Small intestine (tissue), 7 donors: ENCODE data around the gene HEG1. TPM values are rescaled to one million over a fixed set of nuclear protein-coding genes. Genes with fewer than 3 reads are reported as not detected.
A peak's percentile ranks its signal among the peaks of the same experiment; 100 is the strongest.

Experiments used
- DNase-seq, 2 donors: peaks; one replicate each; pipeline versions ENCODE4 v3.0.0 to v3.0.0-alpha.2; 2013
- FAIRE-seq: peaks from 2 replicates; lab custom pipeline; 2012; peaks lifted over from hg19 to GRCh38; lab: Jason Lieb, UNC
- H3K27ac ChIP-seq, 3 donors: one replicate each; pipeline ENCODE4 v1.5.1; 2013; ENCODE audit warnings: low read length in 2 of 3, mild to moderate bottlenecking in 2 of 3, control low read depth in 1 of 3, inconsistent platforms in 1 of 3, low read depth in 1 of 3, moderate library complexity in 1 of 3
- H3K27me3 ChIP-seq, 3 donors: one replicate each; pipeline ENCODE4 v1.6.1; 2013; ENCODE audit warnings: low read length in 3 of 3, inconsistent platforms in 1 of 3; ENCODE audit not compliant: control insufficient read depth in 3 of 3, insufficient read depth in 3 of 3
- H3K36me3 ChIP-seq, 3 donors: one replicate each; pipeline ENCODE4 v1.6.1; 2013; ENCODE audit warnings: low read length in 3 of 3, inconsistent platforms in 1 of 3, low read depth in 1 of 3, mild to moderate bottlenecking in 1 of 3, moderate library complexity in 1 of 3; ENCODE audit not compliant: control insufficient read depth in 3 of 3, insufficient read depth in 2 of 3
- H3K4me1 ChIP-seq, 3 donors: one replicate each; pipeline ENCODE4 v1.6.1; 2013; ENCODE audit warnings: low read length in 2 of 3, inconsistent platforms in 1 of 3, low read depth in 1 of 3, mild to moderate bottlenecking in 1 of 3, moderate library complexity in 1 of 3; ENCODE audit not compliant: control insufficient read depth in 3 of 3, insufficient read depth in 2 of 3
- H3K4me3 ChIP-seq, 3 donors: one replicate each; pipeline ENCODE4 v1.5.1; 2013; ENCODE audit warnings: low read length in 3 of 3, control low read depth in 1 of 3, inconsistent platforms in 1 of 3, low read depth in 1 of 3, mild to moderate bottlenecking in 1 of 3, moderate library complexity in 1 of 3
- H3K9me3 ChIP-seq, 2 donors: one replicate each; pipeline ENCODE4 v1.6.1; 2013; ENCODE audit warnings: low read depth in 1 of 2, low read length in 1 of 2; ENCODE audit not compliant: control insufficient read depth in 2 of 2, insufficient read depth in 1 of 2
- WGBS, 3 donors: extraction: QIAGEN DNeasy Blood & Tissue Kit; methylation state at CpG; one replicate each; pipeline ENCODE4 v1.1.7; 2013; 5-methylcytosine and 5-hydroxymethylcytosine counted together
- polyA plus RNA-seq, 4 donors: library from polyadenylated mRNA; stranded (reverse) in 3 of 4; unstranded in 1 of 4; fragments of 200-250 nt in 3 of 4; fragments of 120-200 nt in 1 of 4; gene quantifications; one replicate each; pipeline versions ENCODE4 v1.2.1 to v1.2.3, GENCODE V29; 2013
- donor health status: healthy with polysubstance abuse.
- donor health status: control.
- donor health status: control.
- donor health status: Bipolar disorder and iron deficiency.
- donor health status: healthy.

HEG1 gene
- polyA plus RNA-seq, 4 donors: 0.27 to 16.6 (median 5.5) TPM

GRCh38 chr3:125025642-125026041 is 30.2 kb downstream of the HEG1 start:
- 46 to 73% (median 71%) methylated on average over 2 of the region's 2 CpGs for WGBS, 3 donors
- DNase-seq (no peak), FAIRE-seq (no peak)
- Histone ChIP-seq H3K27ac (no peak overlapping the region), H3K36me3 (peaks cover 0 to 17% (median 0%) of the 10 kb centered on the region in 3 donors), H3K4me1 (peaks cover 0 to 2% (median 0%) of the 10 kb centered on the region in 3 donors), H3K9me3 (no peaks in the 10 kb centered on the region), H3K4me3 (no peak overlapping the region), H3K27me3 (no peaks in the 10 kb centered on the region)

- no peak overlapping the region for H3K27ac ChIP-seq
- H3K27me3 ChIP-seq: no peaks in the 10 kb centered on the region
- peaks cover 0 to 21% (median 0%) of the 10 kb centered on the region in 3 donors for H3K36me3 ChIP-seq
- WGBS, 3 donors: 75 to 82% (median 81%) methylated on average over 5 of the region's 5 CpGs
- no peak overlapping the region for H3K4me3 ChIP-seq
- H3K4me1 ChIP-seq: peaks cover 0 to 2% (median 0%) of the 10 kb centered on the region in 3 donors
- H3K9me3 ChIP-seq: no peaks in the 10 kb centered on the region
- DNase-seq (no peak), FAIRE-seq (no peak)
Observed at GRCh38 chr3:125024817-125025216, 31.0 kb downstream of the HEG1 start.

GRCh38 chr3:125023833-125024555 is 31.8 kb downstream of the HEG1 start:
- Histone ChIP-seq H3K27ac (peak overlapping the region in 1 of 3 donors; percentile 17), H3K4me1 (peaks cover 0 to 2% (median 0%) of the 10 kb centered on the region in 3 donors), H3K4me3 (no peak overlapping the region), H3K27me3 (no peaks in the 10 kb centered on the region), H3K36me3 (peaks cover 0 to 20% (median 4%) of the 10 kb centered on the region in 3 donors), H3K9me3 (no peaks in the 10 kb centered on the region)
- 58 to 69% (median 68%) methylated on average over 8 of the region's 8 CpGs for WGBS, 3 donors
- no peak for FAIRE-seq
- no peak for DNase-seq

- DNase-seq (no peak), FAIRE-seq (no peak)
- H3K4me3 ChIP-seq: no peak overlapping the region
- no peak overlapping the region for H3K27ac ChIP-seq
- H3K36me3 ChIP-seq: peaks cover 0 to 11% (median 5%) of the 10 kb centered on the region in 3 donors
- 56 to 83% (median 68%) methylated on average over 2 of the region's 2 CpGs for WGBS, 3 donors
- peaks cover 0 to 2% (median 0%) of the 10 kb centered on the region in 3 donors for H3K4me1 ChIP-seq
- H3K9me3 ChIP-seq: no peaks in the 10 kb centered on the region
- H3K27me3 ChIP-seq: no peaks in the 10 kb centered on the region
Observed at GRCh38 chr3:125022206-125022605, 33.6 kb downstream of the HEG1 start.

- no peak for DNase-seq
- no peaks in the 10 kb centered on the region for H3K9me3 ChIP-seq
- WGBS, 3 donors: 83 to 88% (median 86%) methylated on average over 3 of the region's 3 CpGs
- peaks cover 0 to 16% (median 8%) of the 10 kb centered on the region in 3 donors for H3K36me3 ChIP-seq
- H3K27ac ChIP-seq: peak overlapping the region in 1 of 3 donors; percentile 2
- FAIRE-seq: no peak
- no peak overlapping the region for H3K4me3 ChIP-seq
- H3K27me3 ChIP-seq: no peaks in the 10 kb centered on the region
- peaks cover 0 to 2% (median 0%) of the 10 kb centered on the region in 3 donors for H3K4me1 ChIP-seq
Observed at GRCh38 chr3:125019271-125019670, 36.5 kb downstream of the HEG1 start.

GRCh38 chr3:125017406-125017805 is 38.4 kb downstream of the HEG1 start:
- 89 to 95% (median 91%) methylated on average over 2 of the region's 2 CpGs for WGBS, 3 donors
- H3K9me3 ChIP-seq: no peaks in the 10 kb centered on the region
- H3K27ac ChIP-seq: no peak overlapping the region
- H3K4me1 ChIP-seq: peaks cover 0 to 2% (median 0%) of the 10 kb centered on the region in 3 donors
- FAIRE-seq (no peak), DNase-seq (no peak)
- H3K4me3 ChIP-seq: no peak overlapping the region
- no peaks in the 10 kb centered on the region for H3K27me3 ChIP-seq
- peaks cover 0 to 31% (median 10%) of the 10 kb centered on the region in 3 donors for H3K36me3 ChIP-seq

GRCh38 chr3:125014570-125015179 is 41.1 kb downstream of the HEG1 start:
- WGBS, 3 donors: 88 to 90% (median 90%) methylated on average over 19 of the region's 19 CpGs
- H3K9me3 ChIP-seq: no peaks in the 10 kb centered on the region
- no peak for DNase-seq
- H3K27ac ChIP-seq: no peak overlapping the region
- FAIRE-seq: no peak
- H3K36me3 ChIP-seq: peaks cover 0 to 31% (median 10%) of the 10 kb centered on the region in 3 donors
- peaks cover 0 to 7% (median 0%) of the 10 kb centered on the region in 3 donors for H3K4me1 ChIP-seq
- H3K4me3 ChIP-seq: no peak overlapping the region
- no peaks in the 10 kb centered on the region for H3K27me3 ChIP-seq

- H3K4me1 ChIP-seq: peaks cover 0 to 7% (median 0%) of the 10 kb centered on the region in 3 donors
- DNase-seq: no peak
- WGBS, 3 donors: 68 to 95% (median 82%) methylated on average over 1 of the region's 1 CpG
- peaks cover 0 to 28% (median 5%) of the 10 kb centered on the region in 3 donors for H3K36me3 ChIP-seq
- no peak for FAIRE-seq
- no peaks in the 10 kb centered on the region for H3K27me3 ChIP-seq
- H3K9me3 ChIP-seq: no peaks in the 10 kb centered on the region
- H3K27ac ChIP-seq: no peak overlapping the region
- H3K4me3 ChIP-seq: no peak overlapping the region
Observed at GRCh38 chr3:125013095-125013494, 42.7 kb downstream of the HEG1 start.
